C4-2B (cell line): ENCODE measurements around the gene KIF18B.

Source experiments
- CTCF ChIP-seq: fragments of 450-650 bp; conservative IDR thresholded peaks from 2 replicates; pipeline ENCODE4 v1.5.1; 2017; ENCODE audit warnings: mild to moderate bottlenecking
- ZFX ChIP-seq: fragments of 450-650 bp; IDR thresholded peaks from 2 replicates; pipeline ENCODE4 v1.6.1; 2017

GRCh38 chr17:44989552-44990138 lies 42.1 kb upstream of the KIF18B start:
- TF ChIP-seq CTCF, result no peak
- TF ChIP-seq ZFX, result no peak
